ENCODE results near the gene SEL1L3. TPM values are rescaled to one million over a fixed set of nuclear protein-coding genes. Genes with fewer than 3 reads are reported as not detected.

The SEL1L3 gene
- total and polyA plus RNA-seq, 4 donors = 3.3 to 13.1 (median 5.7) TPM

DNA sequence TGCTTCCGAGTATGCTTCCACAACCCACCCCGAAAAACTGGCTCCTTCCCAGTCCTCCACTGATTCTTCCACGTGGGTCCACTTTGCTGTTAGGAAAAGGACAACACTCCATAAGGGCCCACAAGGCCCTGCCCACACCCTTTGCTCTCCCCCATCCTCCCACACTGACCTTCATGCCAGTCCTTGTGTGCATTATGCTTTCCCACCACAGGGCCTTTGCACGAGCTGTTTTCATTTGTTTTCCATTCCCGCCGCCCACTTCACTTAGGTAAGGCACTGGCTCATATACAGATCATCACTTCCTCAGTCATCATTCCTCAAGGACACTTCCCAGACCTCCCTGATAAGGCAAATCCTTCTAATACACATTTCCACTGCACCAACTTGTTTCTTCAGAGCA lies 16.8 kb upstream of the SEL1L3 start:
- Histone ChIP-seq H3K4me3 (ENCODE audit: low read depth in 1 of 3, low read length in 3 of 3) (no peak overlapping the region), H3K4me1 (ENCODE audit: control insufficient read depth in 4 of 4, insufficient read depth in 4 of 4, low read length in 3 of 4) (no peaks in the 10 kb centered on the region), H3K9ac (ENCODE audit: low read depth in 1 of 2, low read length in 2 of 2) (no peak overlapping the region), H3K27me3 (ENCODE audit: control insufficient read depth in 4 of 4, insufficient read depth in 4 of 4, low read length in 3 of 4) (no peaks in the 10 kb centered on the region), H3K9me3 (ENCODE audit: control insufficient read depth in 4 of 4, low read length in 3 of 4) (no peaks in the 10 kb centered on the region), H3K36me3 (ENCODE audit: control insufficient read depth in 4 of 4, insufficient read depth in 3 of 4, low read depth in 1 of 4, low read length in 3 of 4) (no peaks in the 10 kb centered on the region), H3K27ac (ENCODE audit: low read depth in 1 of 2, low read length in 2 of 2) (no peak overlapping the region)
- DNase-seq (ENCODE audit: low spot score) = no peak
- 95% methylated on average over 6 of the region's 6 CpGs for WGBS
- no peak for TF ChIP-seq EGR1 (IDR thresholded peaks at IDR 0.05; ENCODE audit: low read depth in 2 of 2)
- TF ChIP-seq, protein P1, sequence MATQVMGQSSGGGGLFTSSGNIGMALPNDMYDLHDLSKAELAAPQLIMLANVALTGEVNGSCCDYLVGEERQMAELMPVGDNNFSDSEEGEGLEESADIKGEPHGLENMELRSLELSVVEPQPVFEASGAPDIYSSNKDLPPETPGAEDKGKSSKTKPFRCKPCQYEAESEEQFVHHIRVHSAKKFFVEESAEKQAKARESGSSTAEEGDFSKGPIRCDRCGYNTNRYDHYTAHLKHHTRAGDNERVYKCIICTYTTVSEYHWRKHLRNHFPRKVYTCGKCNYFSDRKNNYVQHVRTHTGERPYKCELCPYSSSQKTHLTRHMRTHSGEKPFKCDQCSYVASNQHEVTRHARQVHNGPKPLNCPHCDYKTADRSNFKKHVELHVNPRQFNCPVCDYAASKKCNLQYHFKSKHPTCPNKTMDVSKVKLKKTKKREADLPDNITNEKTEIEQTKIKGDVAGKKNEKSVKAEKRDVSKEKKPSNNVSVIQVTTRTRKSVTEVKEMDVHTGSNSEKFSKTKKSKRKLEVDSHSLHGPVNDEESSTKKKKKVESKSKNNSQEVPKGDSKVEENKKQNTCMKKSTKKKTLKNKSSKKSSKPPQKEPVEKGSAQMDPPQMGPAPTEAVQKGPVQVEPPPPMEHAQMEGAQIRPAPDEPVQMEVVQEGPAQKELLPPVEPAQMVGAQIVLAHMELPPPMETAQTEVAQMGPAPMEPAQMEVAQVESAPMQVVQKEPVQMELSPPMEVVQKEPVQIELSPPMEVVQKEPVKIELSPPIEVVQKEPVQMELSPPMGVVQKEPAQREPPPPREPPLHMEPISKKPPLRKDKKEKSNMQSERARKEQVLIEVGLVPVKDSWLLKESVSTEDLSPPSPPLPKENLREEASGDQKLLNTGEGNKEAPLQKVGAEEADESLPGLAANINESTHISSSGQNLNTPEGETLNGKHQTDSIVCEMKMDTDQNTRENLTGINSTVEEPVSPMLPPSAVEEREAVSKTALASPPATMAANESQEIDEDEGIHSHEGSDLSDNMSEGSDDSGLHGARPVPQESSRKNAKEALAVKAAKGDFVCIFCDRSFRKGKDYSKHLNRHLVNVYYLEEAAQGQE (IDR thresholded peaks at IDR 0.05) = no peak

DNA sequence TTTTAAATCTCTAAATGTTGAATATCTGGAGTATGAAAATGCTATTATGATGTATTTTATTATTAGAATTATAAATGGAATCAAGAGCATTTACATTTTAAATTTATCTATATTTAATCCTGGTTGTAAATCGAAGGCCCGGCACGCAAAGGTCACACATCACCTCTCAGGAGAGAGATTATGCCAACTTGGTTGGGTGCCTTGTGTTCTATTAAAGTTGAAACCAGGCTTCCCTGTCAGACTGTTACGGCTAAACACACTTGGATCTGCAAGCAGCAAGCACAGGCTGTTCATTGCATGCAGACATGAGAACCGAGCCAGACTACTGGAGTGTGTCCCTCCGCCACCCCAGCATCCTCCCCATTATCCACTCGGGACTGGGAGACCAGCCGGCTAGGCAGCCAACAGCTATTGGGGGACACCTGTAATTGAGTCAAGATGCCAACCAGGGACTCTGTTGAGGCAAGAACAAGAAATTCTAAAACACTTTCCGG lies 16.4 kb upstream of the SEL1L3 start:
- Histone ChIP-seq H3K27ac (ENCODE audit: low read depth in 1 of 2, low read length in 2 of 2) (no peak overlapping the region), H3K4me1 (ENCODE audit: control insufficient read depth in 4 of 4, insufficient read depth in 4 of 4, low read length in 3 of 4) (no peaks in the 10 kb centered on the region), H3K27me3 (ENCODE audit: control insufficient read depth in 4 of 4, insufficient read depth in 4 of 4, low read length in 3 of 4) (no peaks in the 10 kb centered on the region), H3K9me3 (ENCODE audit: control insufficient read depth in 4 of 4, low read length in 3 of 4) (no peaks in the 10 kb centered on the region), H3K4me3 (ENCODE audit: low read depth in 1 of 3, low read length in 3 of 3) (no peak overlapping the region), H3K9ac (ENCODE audit: low read depth in 1 of 2, low read length in 2 of 2) (no peak overlapping the region), H3K36me3 (ENCODE audit: control insufficient read depth in 4 of 4, insufficient read depth in 3 of 4, low read depth in 1 of 4, low read length in 3 of 4) (no peaks in the 10 kb centered on the region)
- 84% methylated on average over 9 of the region's 9 CpGs for WGBS
- no peak for DNase-seq (ENCODE audit: low spot score)
- no peak for TF ChIP-seq FOXA1 (IDR thresholded peaks at IDR 0.05)
- TF ChIP-seq, protein P2, sequence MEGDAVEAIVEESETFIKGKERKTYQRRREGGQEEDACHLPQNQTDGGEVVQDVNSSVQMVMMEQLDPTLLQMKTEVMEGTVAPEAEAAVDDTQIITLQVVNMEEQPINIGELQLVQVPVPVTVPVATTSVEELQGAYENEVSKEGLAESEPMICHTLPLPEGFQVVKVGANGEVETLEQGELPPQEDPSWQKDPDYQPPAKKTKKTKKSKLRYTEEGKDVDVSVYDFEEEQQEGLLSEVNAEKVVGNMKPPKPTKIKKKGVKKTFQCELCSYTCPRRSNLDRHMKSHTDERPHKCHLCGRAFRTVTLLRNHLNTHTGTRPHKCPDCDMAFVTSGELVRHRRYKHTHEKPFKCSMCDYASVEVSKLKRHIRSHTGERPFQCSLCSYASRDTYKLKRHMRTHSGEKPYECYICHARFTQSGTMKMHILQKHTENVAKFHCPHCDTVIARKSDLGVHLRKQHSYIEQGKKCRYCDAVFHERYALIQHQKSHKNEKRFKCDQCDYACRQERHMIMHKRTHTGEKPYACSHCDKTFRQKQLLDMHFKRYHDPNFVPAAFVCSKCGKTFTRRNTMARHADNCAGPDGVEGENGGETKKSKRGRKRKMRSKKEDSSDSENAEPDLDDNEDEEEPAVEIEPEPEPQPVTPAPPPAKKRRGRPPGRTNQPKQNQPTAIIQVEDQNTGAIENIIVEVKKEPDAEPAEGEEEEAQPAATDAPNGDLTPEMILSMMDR (IDR thresholded peaks at IDR 0.05; ENCODE audit: low read depth, low read length, missing input control) = no peak
- no peak for TF ChIP-seq NR2F2 (IDR thresholded peaks at IDR 0.05)
- TF ChIP-seq, protein P3, sequence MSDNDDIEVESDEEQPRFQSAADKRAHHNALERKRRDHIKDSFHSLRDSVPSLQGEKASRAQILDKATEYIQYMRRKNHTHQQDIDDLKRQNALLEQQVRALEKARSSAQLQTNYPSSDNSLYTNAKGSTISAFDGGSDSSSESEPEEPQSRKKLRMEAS (IDR thresholded peaks at IDR 0.05) = no peak
- TF ChIP-seq HNF4A (conservative IDR thresholded peaks at IDR 0.05) = no peak
- no peak for TF ChIP-seq GABPA (IDR thresholded peaks at IDR 0.05 in 1 of 2, conservative IDR thresholded peaks at IDR 0.05 in 1 of 2)
- TF ChIP-seq FOXA2 (IDR thresholded peaks at IDR 0.05) = no peak
- no peak for TF ChIP-seq RAD21 (IDR thresholded peaks at IDR 0.05)
- TF ChIP-seq, protein P4, sequence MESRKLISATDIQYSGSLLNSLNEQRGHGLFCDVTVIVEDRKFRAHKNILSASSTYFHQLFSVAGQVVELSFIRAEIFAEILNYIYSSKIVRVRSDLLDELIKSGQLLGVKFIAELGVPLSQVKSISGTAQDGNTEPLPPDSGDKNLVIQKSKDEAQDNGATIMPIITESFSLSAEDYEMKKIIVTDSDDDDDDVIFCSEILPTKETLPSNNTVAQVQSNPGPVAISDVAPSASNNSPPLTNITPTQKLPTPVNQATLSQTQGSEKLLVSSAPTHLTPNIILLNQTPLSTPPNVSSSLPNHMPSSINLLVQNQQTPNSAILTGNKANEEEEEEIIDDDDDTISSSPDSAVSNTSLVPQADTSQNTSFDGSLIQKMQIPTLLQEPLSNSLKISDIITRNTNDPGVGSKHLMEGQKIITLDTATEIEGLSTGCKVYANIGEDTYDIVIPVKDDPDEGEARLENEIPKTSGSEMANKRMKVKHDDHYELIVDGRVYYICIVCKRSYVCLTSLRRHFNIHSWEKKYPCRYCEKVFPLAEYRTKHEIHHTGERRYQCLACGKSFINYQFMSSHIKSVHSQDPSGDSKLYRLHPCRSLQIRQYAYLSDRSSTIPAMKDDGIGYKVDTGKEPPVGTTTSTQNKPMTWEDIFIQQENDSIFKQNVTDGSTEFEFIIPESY (IDR thresholded peaks at IDR 0.05) = no peak
- no peak for TF ChIP-seq YY1 (IDR thresholded peaks at IDR 0.05)
- TF ChIP-seq, protein P1 (IDR thresholded peaks at IDR 0.05) = no peak
- TF ChIP-seq HNF4G (IDR thresholded peaks at IDR 0.05) = no peak
- no peak for TF ChIP-seq SP1 (IDR thresholded peaks at IDR 0.05)
- TF ChIP-seq, protein P5, sequence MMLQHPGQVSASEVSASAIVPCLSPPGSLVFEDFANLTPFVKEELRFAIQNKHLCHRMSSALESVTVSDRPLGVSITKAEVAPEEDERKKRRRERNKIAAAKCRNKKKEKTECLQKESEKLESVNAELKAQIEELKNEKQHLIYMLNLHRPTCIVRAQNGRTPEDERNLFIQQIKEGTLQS (IDR thresholded peaks at IDR 0.05) = no peak
- no peak for TF ChIP-seq EGR1 (IDR thresholded peaks at IDR 0.05; ENCODE audit: low read depth in 2 of 2)
- TF ChIP-seq JUND (IDR thresholded peaks at IDR 0.05) = no peak
- no peak for TF ChIP-seq RXRA (IDR thresholded peaks at IDR 0.05)
- TF ChIP-seq TAF1 (conservative IDR thresholded peaks at IDR 0.05) = no peak
